HG02970 (cell line): ENCODE measurements around the gene JUNB.

ENCODE experiments used
- ATAC-seq: cut with Tn5 transposase; IDR thresholded peaks from one replicate; pipeline ENCODE4 v1.9.1; 2021; ENCODE audit warnings: mild to moderate bottlenecking, moderate library complexity, moderate number of reproducible peaks; ENCODE audit not compliant: unreplicated experiment, low FRiP score

The JUNB gene

GRCh38 chr19:12840091-12841079 lies 49.1 kb downstream of the JUNB start:
- no peak for ATAC-seq

DNA sequence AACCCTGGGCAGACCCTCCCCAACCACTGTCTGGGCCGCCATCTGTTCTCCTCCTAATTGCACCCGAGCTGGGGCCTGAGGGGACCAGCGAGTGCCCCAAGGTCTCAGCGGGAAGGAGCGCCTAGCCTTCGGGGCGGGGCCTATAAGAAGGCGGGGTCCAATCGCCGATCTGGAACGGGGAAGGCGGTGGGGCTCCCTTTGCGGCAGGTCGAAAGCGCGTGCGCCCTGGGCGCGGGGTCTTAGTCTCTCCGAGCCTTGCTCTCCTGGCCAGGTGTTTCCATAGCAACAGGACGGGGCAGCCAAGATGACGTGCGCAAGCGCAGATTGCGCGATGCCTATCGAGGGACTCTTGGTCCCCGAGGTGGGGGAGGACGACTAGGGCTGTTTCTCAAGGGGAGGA lies 49.8 kb downstream of the JUNB start:
- no peak for ATAC-seq

DNA sequence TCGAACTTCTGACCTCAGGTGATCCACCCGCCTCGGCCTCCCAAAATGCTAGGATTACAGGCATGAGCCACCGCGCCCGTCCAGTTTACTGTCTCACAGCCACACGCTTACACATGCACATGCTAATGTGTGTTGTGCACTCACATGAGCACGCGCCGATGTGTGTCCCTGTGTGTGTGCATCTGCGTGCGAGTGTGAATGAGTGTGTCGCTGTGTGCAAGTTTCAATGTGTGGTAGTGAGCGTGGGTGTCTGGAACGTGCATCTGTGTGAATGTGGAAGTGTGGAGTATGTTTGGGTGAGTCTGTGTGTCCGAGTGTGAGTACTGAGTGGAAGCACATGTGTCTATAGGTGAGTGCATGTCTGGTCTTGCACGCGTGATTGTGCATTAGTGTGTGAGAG lies 51.2 kb downstream of the JUNB start:
- ATAC-seq: no peak
